Chondrocyte (in vitro differentiated cells): ENCODE results near the gene LTBP1. TPM values are rescaled to one million over a fixed set of nuclear protein-coding genes. Genes with fewer than 3 reads are reported as not detected.

Experiments used
- DNase-seq: peaks from one replicate; pipeline ENCODE4 v3.0.0; 2021; ENCODE audit warnings: mixed read lengths, low spot score
- H3K27ac Mint-ChIP-seq: one replicate; pipeline ENCODE4 v1.8.0; 2021; ENCODE audit warnings: mild to moderate bottlenecking, moderate library complexity, mixed read lengths; ENCODE audit not compliant: unreplicated experiment
- H3K27me3 Mint-ChIP-seq: 2 replicates; pipeline ENCODE4 v1.8.0; 2021; ENCODE audit warnings: low read depth, mixed read lengths
- H3K36me3 Mint-ChIP-seq: 2 replicates; pipeline ENCODE4 v1.8.0; 2021; ENCODE audit warnings: low read depth, mixed read lengths
- H3K4me1 Mint-ChIP-seq: 2 replicates; pipeline ENCODE4 v1.8.0; 2021; ENCODE audit warnings: low read depth, mild to moderate bottlenecking, mixed read lengths
- H3K4me3 Mint-ChIP-seq: one replicate; pipeline ENCODE4 v1.8.0; 2021; ENCODE audit warnings: mild to moderate bottlenecking, moderate library complexity, mixed read lengths; ENCODE audit not compliant: unreplicated experiment
- H3K9me3 Mint-ChIP-seq: 2 replicates; pipeline ENCODE4 v1.8.0; 2021; ENCODE audit warnings: low read depth, mixed read lengths
- CTCF ChIP-seq: fragments of 200-600 bp; sonication (generic); IDR thresholded peaks from 2 replicates; pipeline ENCODE4 v1.5.0; 2021; ENCODE audit warnings: antibody characterized with exemption, mild to moderate bottlenecking, moderate library complexity
- total RNA-seq: library from RNA; stranded (reverse); gene quantifications from 3 replicates; pipeline ENCODE4 v1.2.1, GENCODE V29; 2021

LTBP1 gene
- total RNA-seq, 1 donor from 2014 or later = 398 TPM

GRCh38 chr2:33023728-33024500 is 77.2 kb downstream of the LTBP1 start:
- Mint-ChIP-seq H3K27ac (peak overlapping the region; percentile 87), H3K4me3 (no peak overlapping the region), H3K9me3 (peaks cover 8% of the 10 kb centered on the region), H3K36me3 (peaks cover 6% of the 10 kb centered on the region), H3K27me3 (no peaks in the 10 kb centered on the region), H3K4me1 (peaks cover 48% of the 10 kb centered on the region)
- no peak for TF ChIP-seq CTCF
- DNase-seq = no peak

- Mint-ChIP-seq H3K36me3 (peaks cover 6% of the 10 kb centered on the region), H3K27ac (no peak overlapping the region), H3K27me3 (no peaks in the 10 kb centered on the region), H3K9me3 (peaks cover 8% of the 10 kb centered on the region), H3K4me3 (no peak overlapping the region), H3K4me1 (peaks cover 54% of the 10 kb centered on the region)
- no peak for DNase-seq
- no peak for TF ChIP-seq CTCF
These were observed 78.0 kb downstream of the LTBP1 start for GRCh38 chr2:33024758-33025157.

- Mint-ChIP-seq H3K27me3 (no peaks in the 10 kb centered on the region), H3K36me3 (peaks cover 2% of the 10 kb centered on the region), H3K4me3 (no peak overlapping the region), H3K4me1 (peaks cover 41% of the 10 kb centered on the region), H3K9me3 (peaks cover 1% of the 10 kb centered on the region), H3K27ac (peak overlapping the region; percentile 86)
- no peak for DNase-seq
- no peak for TF ChIP-seq CTCF
These were observed 82.7 kb downstream of the LTBP1 start for GRCh38 chr2:33029459-33029858.

- H3K9me3 Mint-ChIP-seq = no peaks in the 10 kb centered on the region
- H3K36me3 Mint-ChIP-seq = peaks cover 2% of the 10 kb centered on the region
- no peak for DNase-seq
- H3K27me3 Mint-ChIP-seq = no peaks in the 10 kb centered on the region
- H3K27ac Mint-ChIP-seq = peak overlapping the region; percentile 86
- H3K4me1 Mint-ChIP-seq = peaks cover 44% of the 10 kb centered on the region
- no peak for TF ChIP-seq CTCF
- no peak overlapping the region for H3K4me3 Mint-ChIP-seq
These were observed 83.2 kb downstream of the LTBP1 start for GRCh38 chr2:33029926-33030325.

- H3K9me3 Mint-ChIP-seq = no peaks in the 10 kb centered on the region
- DNase-seq = no peak
- H3K4me3 Mint-ChIP-seq = no peak overlapping the region
- peak overlapping the region; percentile 58 for H3K27ac Mint-ChIP-seq
- TF ChIP-seq CTCF = no peak
- peaks cover 48% of the 10 kb centered on the region for H3K4me1 Mint-ChIP-seq
- H3K27me3 Mint-ChIP-seq = no peaks in the 10 kb centered on the region
- peaks cover 2% of the 10 kb centered on the region for H3K36me3 Mint-ChIP-seq
These were observed 83.6 kb downstream of the LTBP1 start for GRCh38 chr2:33030326-33030725.
